Esophagus squamous epithelium (tissue), 5 donors: ENCODE measurements around the gene CFAP119. TPM values are rescaled to one million over a fixed set of nuclear protein-coding genes. Genes with fewer than 3 reads are reported as not detected.

Experiments
- DNase-seq: peaks from one replicate; lab custom pipeline; 2025; lab: John Stamatoyannopoulos, UW
- H3K27ac ChIP-seq, 4 donors: fragments of 200-600 bp; sonication (generic); one replicate each; pipeline ENCODE4 v1.5.1; 2016 to 2019; ENCODE audit warnings: mild to moderate bottlenecking in 1 of 4
- H3K27me3 ChIP-seq, 4 donors: fragments of 200-600 bp; sonication (generic); 1 replicate in 3 of 4; 2 replicates in 1 of 4; pipeline versions ENCODE4 v1.5.1 to v1.6.0; 2017 to 2021; ENCODE audit warnings: antibody characterized with exemption in 1 of 4
- H3K36me3 ChIP-seq, 3 donors: fragments of 200-600 bp; sonication (generic); one replicate each; pipeline ENCODE4 v1.5.1; 2016 to 2019
- H3K4me1 ChIP-seq, 3 donors: fragments of 200-600 bp; sonication (generic); one replicate each; pipeline ENCODE4 v1.5.1; 2017 to 2019
- H3K4me3 ChIP-seq, 4 donors: fragments of 200-600 bp; sonication (generic); 1 replicate in 3 of 4; 2 replicates in 1 of 4; pipeline ENCODE4 v1.5.1; 2016 to 2019; ENCODE audit warnings: mild to moderate bottlenecking in 2 of 4, moderate library complexity in 1 of 4
- H3K9me3 ChIP-seq, 3 donors: fragments of 200-600 bp; sonication (generic); one replicate each; pipeline ENCODE4 v1.5.1; 2016 to 2019
- POLR2A ChIP-seq, 4 donors: fragments of 450-650 bp; IDR thresholded peaks; one replicate each; pipeline ENCODE4 v1.6.1; 2017; ENCODE audit warnings: antibody characterized with exemption in 4 of 4, mild to moderate bottlenecking in 4 of 4, moderate library complexity in 3 of 4
- WGBS, 2 donors: methylation state at CpG; one replicate each; pipeline ENCODE4 v1.1.5; 2018; 5-methylcytosine and 5-hydroxymethylcytosine counted together
- intact Hi-C: fragments of 100-400 bp; cut with DNase I; formaldehyde crosslinking; loops from one replicate; pipeline ENCODE4 v1.15.0; 2022
- total RNA-seq, 4 donors: library from RNA; depleted of rRNA; stranded (reverse); fragments of >200 nt; gene quantifications; one replicate each; pipeline ENCODE4 v1.1.0, GENCODE V29; 2016
- TF ChIP-seq, protein P1 (sequence below), 6 experiments: fragments of 450-650 bp in 4 of 6; fragments of 200-600 bp in 2 of 6; sonication (generic) in 2 of 6; IDR thresholded peaks; one replicate each; pipeline ENCODE4 v1.5.1; 2016 to 2019; ENCODE audit warnings: antibody characterized with exemption in 6 of 6, mild to moderate bottlenecking in 4 of 6, moderate library complexity in 4 of 6
- donor health status: DM: yes; HTN: yes; CAD: no.

Gene CFAP119
- total RNA-seq, 4 donors from 2014 or later: 1.3 to 5.0 (median 3.4) TPM; not detected in 1

DNA sequence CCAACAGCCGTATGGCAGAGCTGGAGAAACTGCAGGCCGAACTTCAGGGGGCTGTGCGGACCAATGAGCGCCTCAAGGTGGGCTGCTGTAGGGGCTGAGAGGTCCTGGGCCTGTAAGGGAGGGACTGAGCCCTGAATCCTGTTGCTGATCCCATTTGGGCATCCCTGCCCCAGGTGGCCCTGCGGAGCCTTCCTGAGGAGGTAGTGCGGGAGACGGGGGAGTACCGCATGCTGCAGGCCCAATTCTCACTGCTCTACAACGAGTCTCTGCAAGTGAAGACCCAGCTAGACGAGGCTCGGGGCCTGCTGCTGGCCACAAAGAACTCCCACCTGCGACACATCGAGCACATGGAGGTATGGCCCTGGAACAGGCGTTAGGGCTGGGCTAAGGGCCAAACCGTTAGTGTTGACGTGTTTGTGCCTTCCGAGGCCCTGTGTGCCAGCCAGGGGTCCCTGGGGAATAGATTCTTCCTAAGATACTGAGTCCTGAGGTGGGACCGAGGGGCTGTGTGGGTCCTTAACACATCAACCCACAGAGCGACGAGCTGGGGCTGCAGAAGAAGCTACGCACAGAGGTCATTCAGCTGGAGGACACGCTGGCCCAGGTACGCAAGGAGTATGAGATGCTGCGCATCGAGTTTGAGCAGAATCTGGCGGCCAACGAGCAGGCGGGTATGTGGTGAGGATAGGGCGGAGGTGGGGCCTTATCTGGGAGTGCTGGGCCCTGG is 4.5 kb upstream of the CFAP119 start:
- H3K9me3 ChIP-seq: no peaks in the 10 kb centered on the region
- H3K27ac ChIP-seq: no peak overlapping the region
- WGBS, 2 donors: 87 to 91% methylated on average over 20 to 24 of the region's 29 CpGs
- peaks cover 10 to 26% (median 12%) of the 10 kb centered on the region in 3 donors for H3K4me1 ChIP-seq
- intact Hi-C loops: no loop called here
- H3K27me3 ChIP-seq: no peaks in the 10 kb centered on the region
- TF ChIP-seq POLR2A (IDR thresholded peaks at IDR 0.05): no peak
- TF ChIP-seq, protein P1, sequence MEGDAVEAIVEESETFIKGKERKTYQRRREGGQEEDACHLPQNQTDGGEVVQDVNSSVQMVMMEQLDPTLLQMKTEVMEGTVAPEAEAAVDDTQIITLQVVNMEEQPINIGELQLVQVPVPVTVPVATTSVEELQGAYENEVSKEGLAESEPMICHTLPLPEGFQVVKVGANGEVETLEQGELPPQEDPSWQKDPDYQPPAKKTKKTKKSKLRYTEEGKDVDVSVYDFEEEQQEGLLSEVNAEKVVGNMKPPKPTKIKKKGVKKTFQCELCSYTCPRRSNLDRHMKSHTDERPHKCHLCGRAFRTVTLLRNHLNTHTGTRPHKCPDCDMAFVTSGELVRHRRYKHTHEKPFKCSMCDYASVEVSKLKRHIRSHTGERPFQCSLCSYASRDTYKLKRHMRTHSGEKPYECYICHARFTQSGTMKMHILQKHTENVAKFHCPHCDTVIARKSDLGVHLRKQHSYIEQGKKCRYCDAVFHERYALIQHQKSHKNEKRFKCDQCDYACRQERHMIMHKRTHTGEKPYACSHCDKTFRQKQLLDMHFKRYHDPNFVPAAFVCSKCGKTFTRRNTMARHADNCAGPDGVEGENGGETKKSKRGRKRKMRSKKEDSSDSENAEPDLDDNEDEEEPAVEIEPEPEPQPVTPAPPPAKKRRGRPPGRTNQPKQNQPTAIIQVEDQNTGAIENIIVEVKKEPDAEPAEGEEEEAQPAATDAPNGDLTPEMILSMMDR (IDR thresholded peaks at IDR 0.05): no peak
- DNase-seq: no peak
- no peak overlapping the region for H3K4me3 ChIP-seq
- H3K36me3 ChIP-seq: peaks cover 51 to 84% (median 69%) of the 10 kb centered on the region in 3 donors

DNA sequence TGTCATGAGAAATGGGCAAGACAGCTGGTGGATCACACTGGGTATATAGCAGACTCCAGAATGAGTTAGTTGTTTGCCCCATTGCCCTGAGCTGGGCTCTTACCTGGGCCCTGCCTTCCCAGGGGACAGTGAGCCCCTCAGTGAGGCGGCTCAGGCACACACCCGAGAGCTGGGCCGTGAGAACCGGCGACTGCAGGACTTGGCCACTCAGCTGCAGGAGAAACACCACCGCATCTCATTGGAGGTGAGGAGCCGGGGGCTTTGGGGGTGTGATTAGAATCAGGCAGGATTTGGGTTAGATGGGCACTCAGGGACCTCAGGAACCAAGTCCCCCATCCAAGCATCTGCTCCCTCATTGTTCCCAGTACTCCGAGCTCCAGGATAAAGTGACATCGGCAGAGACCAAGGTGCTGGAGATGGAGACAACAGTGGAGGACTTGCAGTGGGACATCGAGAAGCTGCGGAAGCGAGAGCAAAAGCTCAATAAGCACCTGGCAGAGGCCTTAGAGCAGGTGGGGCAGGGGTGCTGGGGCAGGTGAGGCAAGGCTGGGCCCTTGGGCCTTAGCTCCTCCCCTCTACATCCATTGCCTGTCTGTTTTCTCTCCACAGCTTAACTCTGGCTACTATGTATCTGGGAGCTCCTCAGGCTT is 3.1 kb upstream of the CFAP119 start:
- peaks cover 16 to 40% (median 18%) of the 10 kb centered on the region in 3 donors for H3K4me1 ChIP-seq
- H3K27me3 ChIP-seq: no peaks in the 10 kb centered on the region
- 95 to 96% methylated on average over 5 to 7 of the region's 12 CpGs for WGBS, 2 donors
- TF ChIP-seq, protein P1 (IDR thresholded peaks at IDR 0.05): no peak
- TF ChIP-seq POLR2A (IDR thresholded peaks at IDR 0.05): no peak
- no peak for DNase-seq
- H3K4me3 ChIP-seq: no peak overlapping the region
- peaks cover 50 to 69% (median 57%) of the 10 kb centered on the region in 3 donors for H3K36me3 ChIP-seq
- no peaks in the 10 kb centered on the region for H3K9me3 ChIP-seq
- intact Hi-C loops: no loop called here
- no peak overlapping the region for H3K27ac ChIP-seq

DNA sequence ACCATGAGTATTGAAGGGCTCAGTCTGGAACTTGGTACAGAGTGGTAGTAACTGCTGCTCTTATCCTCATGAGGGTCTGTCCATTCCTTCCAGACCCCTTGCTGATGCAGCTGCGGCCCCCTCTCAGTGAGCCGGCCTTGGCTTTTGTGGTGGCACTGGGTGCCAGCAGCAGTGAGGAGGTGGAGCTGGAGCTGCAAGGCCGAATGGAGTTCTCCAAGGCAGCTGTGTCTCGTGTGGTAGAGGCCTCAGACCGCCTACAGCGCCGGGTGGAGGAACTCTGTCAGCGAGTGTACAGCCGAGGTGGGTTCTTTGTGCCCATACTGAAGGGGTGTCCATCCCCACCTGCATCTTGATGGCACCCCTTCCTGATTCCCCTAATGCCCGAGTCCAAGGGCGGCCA is 2.2 kb upstream of the CFAP119 start:
- 80 to 100% methylated on average over 2 to 3 of the region's 11 CpGs for WGBS, 2 donors

DNA sequence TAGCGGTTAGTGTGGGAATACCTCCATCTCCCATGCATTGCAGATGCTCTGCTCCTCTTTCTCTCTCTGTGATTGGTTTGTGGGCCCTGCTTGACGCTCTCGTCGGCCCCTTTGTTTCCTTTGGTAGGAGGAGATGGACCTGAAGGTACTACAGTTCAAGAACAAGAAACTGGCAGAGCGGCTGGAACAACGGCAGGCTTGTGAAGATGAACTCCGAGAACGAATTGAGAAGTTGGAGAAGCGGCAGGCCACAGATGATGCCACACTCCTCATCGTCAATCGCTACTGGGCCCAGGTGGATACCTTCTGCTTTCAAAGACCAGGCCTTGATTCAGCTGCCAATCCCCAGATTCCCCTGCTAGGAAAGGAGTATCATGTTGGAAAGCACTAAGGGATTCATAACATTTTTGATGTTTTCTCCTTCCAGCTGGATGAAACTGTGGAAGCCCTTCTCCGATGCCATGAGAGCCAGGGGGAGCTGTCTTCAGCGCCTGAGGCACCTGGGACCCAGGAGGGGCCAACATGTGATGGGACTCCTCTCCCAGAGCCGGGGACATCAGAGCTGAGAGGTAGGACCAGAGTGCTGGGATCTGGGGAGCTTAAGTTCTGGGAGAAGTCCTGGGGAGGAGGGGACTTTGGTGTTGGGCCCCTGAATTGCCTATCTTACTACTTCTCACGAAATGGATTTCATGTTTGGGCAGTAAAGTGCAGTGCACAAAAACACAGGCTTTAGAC is 1.3 kb upstream of the CFAP119 start:
- H3K36me3 ChIP-seq: peaks cover 36 to 62% (median 39%) of the 10 kb centered on the region in 3 donors
- no peak for DNase-seq
- no peak for TF ChIP-seq POLR2A (IDR thresholded peaks at IDR 0.05)
- TF ChIP-seq, protein P1 (IDR thresholded peaks at IDR 0.05): no peak
- 64 to 77% methylated on average over 10 to 13 of the region's 15 CpGs for WGBS, 2 donors
- H3K27me3 ChIP-seq: no peaks in the 10 kb centered on the region
- H3K9me3 ChIP-seq: no peaks in the 10 kb centered on the region
- peaks cover 16 to 40% (median 18%) of the 10 kb centered on the region in 3 donors for H3K4me1 ChIP-seq
- peak overlapping the region; percentile 60 to 95 (median 84) for H3K4me3 ChIP-seq
- intact Hi-C loops: no loop called here
- peak overlapping the region; percentile 92 to 98 (median 94) for H3K27ac ChIP-seq

More for the DNA sequence above, 2.2 kb upstream of the CFAP119 start:
- Histone ChIP-seq H3K36me3 (peaks cover 46 to 63% (median 49%) of the 10 kb centered on the region in 3 donors), H3K27ac (no peak overlapping the region), H3K27me3 (no peaks in the 10 kb centered on the region), H3K4me3 (no peak overlapping the region), H3K4me1 (peaks cover 16 to 40% (median 18%) of the 10 kb centered on the region in 3 donors), H3K9me3 (no peaks in the 10 kb centered on the region)
- TF ChIP-seq, protein P1 (IDR thresholded peaks at IDR 0.05): no peak
- no peak for TF ChIP-seq POLR2A (IDR thresholded peaks at IDR 0.05)
- no peak for DNase-seq
- intact Hi-C loops: no loop called here
